Peyer's patch (tissue), 4 donors: Measurements from ENCODE around the gene TK2. TPM values are rescaled to one million over a fixed set of nuclear protein-coding genes. Genes with fewer than 3 reads are reported as not detected.
"Not testable (repeated sequence)": the region's sequence is repeated elsewhere in the genome, so short reads cannot be mapped to it uniquely, and the experiment has no call there.

Experiments
- DNase-seq, 3 donors: peaks; one replicate each; pipeline ENCODE4 v3.0.0-alpha.2; 2017 to 2019
- H3K27ac ChIP-seq, 4 donors: fragments of 200-600 bp; sonication (generic); one replicate each; pipeline ENCODE4 v1.5.1; 2016 to 2019
- H3K27me3 ChIP-seq, 2 donors: fragments of 200-600 bp; sonication (generic); one replicate each; pipeline ENCODE4 v1.5.1; 2019
- H3K36me3 ChIP-seq, 3 donors: fragments of 200-600 bp; sonication (generic); one replicate each; pipeline ENCODE4 v1.5.1; 2016 to 2019
- H3K4me1 ChIP-seq, 4 donors: fragments of 200-600 bp; sonication (generic); one replicate each; pipeline ENCODE4 v1.5.1; 2016 to 2019
- H3K4me3 ChIP-seq, 4 donors: fragments of 200-600 bp; sonication (generic); 1 replicate in 3 of 4; 2 replicates in 1 of 4; pipeline ENCODE4 v1.5.1; 2016 to 2019; ENCODE audit warnings: mild to moderate bottlenecking in 1 of 4
- H3K9me3 ChIP-seq, 4 donors: fragments of 200-600 bp; sonication (generic); one replicate each; pipeline ENCODE4 v1.5.1; 2016 to 2019; ENCODE audit warnings: mild to moderate bottlenecking in 1 of 4
- CTCF ChIP-seq, 6 experiments: fragments of 450-650 bp in 4 of 6; fragments of 200-600 bp in 2 of 6; sonication (generic) in 1 of 6; IDR thresholded peaks; one replicate each; pipeline ENCODE4 v1.5.1; 2017 to 2019; ENCODE audit warnings: antibody characterized with exemption in 6 of 6, mild to moderate bottlenecking in 3 of 6, moderate library complexity in 1 of 6
- POLR2A ChIP-seq, 2 donors: fragments of 450-650 bp; IDR thresholded peaks; one replicate each; pipeline ENCODE4 v1.5.1; 2017; ENCODE audit warnings: antibody characterized with exemption in 2 of 2, mild to moderate bottlenecking in 2 of 2, moderate library complexity in 2 of 2
- total RNA-seq, 4 donors: library from RNA; depleted of rRNA; stranded (reverse); fragments of >200 nt; gene quantifications; one replicate each; pipeline ENCODE4 v1.1.0, GENCODE V29; 2016

The TK2 gene
- total RNA-seq, 4 donors from 2014 or later = 22.8 to 33.1 (median 27.1) TPM

DNA sequence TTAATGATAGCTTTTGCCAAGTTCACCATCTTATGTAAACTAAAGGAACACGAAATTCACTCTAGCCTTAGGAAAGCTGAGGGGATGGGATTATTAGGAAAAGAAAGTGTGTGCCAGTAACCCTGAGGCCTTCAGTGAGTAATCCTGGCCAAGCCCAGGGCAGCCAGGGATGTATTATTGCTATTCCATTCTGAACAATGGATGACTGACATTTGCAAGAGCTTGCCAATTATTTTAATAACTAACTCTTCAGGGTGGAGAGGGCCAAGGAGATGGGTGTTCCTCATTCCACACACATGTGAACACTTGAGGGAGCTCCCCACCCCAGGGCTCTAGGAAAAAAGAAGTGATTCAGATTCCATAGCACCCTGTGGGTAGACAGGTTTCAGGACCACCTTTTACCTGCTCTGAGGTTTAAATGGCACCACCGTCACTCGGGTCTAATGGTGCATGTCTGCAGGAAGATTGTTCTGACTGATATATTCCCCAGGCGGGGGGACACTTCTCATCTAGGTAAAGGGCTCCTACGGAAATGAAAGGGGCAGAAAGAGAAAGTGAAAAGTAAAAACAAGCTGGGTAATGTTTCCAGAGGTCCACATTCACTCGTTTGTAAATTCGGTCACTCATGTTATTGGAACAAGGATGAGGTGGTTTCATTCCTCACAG lies 41.5 kb downstream of the TK2 start:
- Histone ChIP-seq H3K27ac (peak overlapping the region in 1 of 4 donors; percentile 44), H3K36me3 (peaks cover 0 to 14% (median 0%) of the 10 kb centered on the region in 3 donors), H3K27me3 (no peaks in the 10 kb centered on the region), H3K9me3 (no peaks in the 10 kb centered on the region), H3K4me3 (no peak overlapping the region), H3K4me1 (peaks cover 0 to 8% (median 3%) of the 10 kb centered on the region in 4 donors)
- peak; percentile 15 to 49 (median 20) for DNase-seq
- TF ChIP-seq CTCF (IDR thresholded peaks at IDR 0.05) (no peak), POLR2A (IDR thresholded peaks at IDR 0.05) (no peak)

DNA sequence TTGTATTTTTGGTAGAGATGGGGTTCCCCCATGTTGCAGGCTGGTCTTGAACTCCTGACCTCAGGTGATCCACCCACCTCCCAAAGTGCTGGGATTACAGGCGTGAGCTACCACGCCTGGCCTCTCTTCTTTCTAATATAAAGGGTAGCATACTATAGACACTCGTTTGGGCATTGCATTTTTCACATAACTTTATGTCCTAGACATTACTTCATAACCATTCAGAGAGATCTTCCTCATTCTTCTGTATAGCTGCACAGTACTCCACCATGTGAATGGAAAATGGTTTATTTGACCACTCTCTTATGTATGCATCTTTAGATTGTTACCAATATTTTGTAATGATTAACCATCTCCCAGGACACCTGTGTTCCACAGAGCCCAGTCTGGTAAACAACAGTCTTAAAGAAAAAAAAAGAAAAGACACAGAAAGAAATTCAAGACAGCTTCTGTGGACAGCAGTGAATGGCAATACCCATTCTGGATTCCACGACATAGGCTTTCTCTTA lies 42.1 kb downstream of the TK2 start:
- Histone ChIP-seq H3K4me1 (peaks cover 0 to 8% (median 3%) of the 10 kb centered on the region in 4 donors), H3K27ac (peak overlapping the region in 1 of 4 donors; percentile 44)
- TF ChIP-seq POLR2A (IDR thresholded peaks at IDR 0.05) (no peak), CTCF (IDR thresholded peaks at IDR 0.05) (no peak)

GRCh38 chr16:66503612-66504011 lies 46.3 kb downstream of the TK2 start:
- TF ChIP-seq CTCF (IDR thresholded peaks at IDR 0.05) (no peak), POLR2A (IDR thresholded peaks at IDR 0.05) (no peak)
- no peaks in the 10 kb centered on the region for H3K9me3 ChIP-seq
- no peak overlapping the region for H3K27ac ChIP-seq
- H3K27me3 ChIP-seq = no peaks in the 10 kb centered on the region
- H3K36me3 ChIP-seq = no peaks in the 10 kb centered on the region
- peaks cover 0 to 4% (median 0%) of the 10 kb centered on the region in 4 donors for H3K4me1 ChIP-seq
- no peak for DNase-seq
- no peak overlapping the region for H3K4me3 ChIP-seq

More for the DNA sequence above, 42.1 kb downstream of the TK2 start:
- peak in 1 of 3 donors; percentile 26 for DNase-seq
- Histone ChIP-seq H3K27me3 (no peaks in the 10 kb centered on the region), H3K4me3 (no peak overlapping the region), H3K36me3 (peaks cover 0 to 14% (median 0%) of the 10 kb centered on the region in 3 donors), H3K9me3 (no peaks in the 10 kb centered on the region)

DNA sequence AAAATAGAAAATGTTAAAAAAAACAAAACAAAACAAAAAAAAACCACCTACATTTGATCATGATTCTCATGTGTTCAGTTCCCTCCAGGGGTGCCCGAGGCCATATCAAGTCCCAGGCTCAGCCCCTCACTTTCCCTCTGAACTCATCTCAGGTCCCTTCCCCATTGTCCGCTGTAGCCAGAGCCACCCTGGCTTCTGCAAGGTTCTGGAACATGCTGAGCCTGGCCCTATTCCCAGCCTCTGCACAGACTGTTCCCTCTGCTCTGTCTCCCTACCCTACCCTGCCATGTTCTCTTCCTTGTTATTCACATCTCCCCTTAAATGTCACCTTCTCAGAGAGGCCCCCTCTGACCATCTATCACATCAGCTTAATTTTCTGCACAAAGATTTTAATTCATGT lies 46.9 kb downstream of the TK2 start:
- Histone ChIP-seq H3K4me3 (no peak overlapping the region), H3K4me1 (no peaks in the 10 kb centered on the region), H3K27ac (no peak overlapping the region), H3K9me3 (no peaks in the 10 kb centered on the region), H3K27me3 (no peaks in the 10 kb centered on the region), H3K36me3 (no peaks in the 10 kb centered on the region)
- DNase-seq = peak in 2 of 3 donors; percentile 12 to 45
- no peak for TF ChIP-seq POLR2A (IDR thresholded peaks at IDR 0.05)
- TF ChIP-seq CTCF (IDR thresholded peaks at IDR 0.05) = no peak

DNA sequence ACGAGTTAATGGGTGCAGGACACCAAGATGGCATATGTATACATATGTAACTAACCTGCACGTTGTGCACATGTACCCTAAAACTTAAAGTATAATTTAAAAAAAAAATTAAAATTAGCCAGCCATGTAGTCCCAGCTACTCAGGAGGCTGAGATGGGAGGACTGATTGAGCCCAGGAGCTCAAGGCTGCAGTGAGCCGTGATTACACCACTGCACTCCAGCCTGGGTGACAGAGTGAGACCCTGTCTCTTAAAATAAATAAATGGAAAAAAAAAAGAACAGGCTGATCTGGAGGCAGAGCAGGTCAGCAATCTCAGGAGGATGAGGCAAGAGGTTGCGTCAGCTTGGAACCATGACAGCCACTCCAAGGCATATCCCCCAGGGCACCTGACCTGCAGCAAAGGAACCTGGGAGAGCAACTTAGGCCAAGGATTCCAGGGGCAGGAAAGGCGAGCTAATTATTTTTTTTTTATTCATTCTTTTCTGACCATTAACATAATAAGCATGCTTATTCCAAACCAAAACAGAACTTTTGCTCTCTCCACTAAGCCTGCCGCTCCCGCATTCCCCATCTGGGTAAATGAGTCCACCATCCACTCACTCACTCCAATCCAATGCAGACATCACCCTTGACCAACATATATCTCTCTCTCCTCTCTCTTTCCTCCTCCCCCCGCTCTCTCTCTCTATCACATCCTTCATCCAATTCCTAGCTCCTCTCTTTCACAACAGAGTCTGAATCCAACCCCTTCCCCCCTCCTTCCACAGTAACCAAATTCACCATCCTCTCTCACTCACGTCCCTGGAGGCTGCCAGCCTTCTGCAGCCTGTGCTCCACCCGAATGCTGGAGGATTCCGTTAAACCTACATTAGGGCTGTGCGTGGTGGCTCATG lies 47.7 kb downstream of the TK2 start:
- Histone ChIP-seq H3K27ac (no peak overlapping the region), H3K27me3 (no peaks in the 10 kb centered on the region), H3K9me3 (no peaks in the 10 kb centered on the region), H3K4me3 (no peak overlapping the region), H3K36me3 (no peaks in the 10 kb centered on the region), H3K4me1 (no peaks in the 10 kb centered on the region)
- peak in 2 of 3 donors; percentile 16 to 70 for DNase-seq
- TF ChIP-seq CTCF (IDR thresholded peaks at IDR 0.05) (no peak), POLR2A (IDR thresholded peaks at IDR 0.05) (no peak)

DNA sequence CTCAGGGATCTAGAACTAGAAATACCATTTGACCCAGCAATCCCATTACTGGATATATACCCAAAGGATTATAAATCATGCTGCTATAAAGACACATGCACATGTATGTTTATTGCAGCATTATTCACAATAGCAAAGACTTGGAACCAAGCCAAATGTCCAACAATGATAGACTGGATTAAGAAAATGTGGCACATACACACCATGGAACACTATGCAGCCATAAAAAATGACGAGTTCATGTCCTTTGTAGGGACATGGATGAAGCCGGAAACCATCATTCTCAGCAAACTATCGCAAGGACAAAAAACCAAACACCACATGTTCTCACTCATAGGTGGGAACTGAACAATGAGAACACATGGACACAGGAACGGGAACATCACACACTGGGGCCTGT lies 48.4 kb downstream of the TK2 start:
- H3K27me3 ChIP-seq = not testable (repeated sequence)

DNA sequence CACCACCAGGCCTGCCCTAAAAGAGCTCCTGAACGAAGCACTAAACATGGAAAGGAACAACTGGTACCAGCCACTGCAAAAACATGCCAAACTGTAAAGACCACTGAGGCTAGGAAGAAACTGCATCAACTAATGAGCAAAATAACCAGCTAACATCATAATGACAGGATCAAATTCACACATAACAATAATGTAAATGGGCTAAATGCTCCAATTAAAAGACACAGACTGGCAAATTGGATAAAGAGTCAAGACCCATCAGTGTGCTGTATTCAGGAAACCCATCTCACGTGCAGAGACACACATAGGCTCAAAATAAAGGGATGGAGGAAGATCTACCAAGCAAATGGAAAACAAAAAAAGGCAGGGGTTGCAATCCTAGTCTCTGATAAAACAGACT lies 52.0 kb downstream of the TK2 start:
- not testable (repeated sequence) for H3K9me3 ChIP-seq, H3K4me3 ChIP-seq

More for the DNA sequence above, 48.4 kb downstream of the TK2 start:
- not testable (repeated sequence) for DNase-seq, H3K9me3 ChIP-seq, H3K4me3 ChIP-seq, H3K36me3 ChIP-seq, H3K27ac ChIP-seq, H3K4me1 ChIP-seq

GRCh38 chr16:66496226-66496625 lies 53.7 kb downstream of the TK2 start:
- H3K4me3 ChIP-seq, H3K9me3 ChIP-seq: not testable (repeated sequence)
- DNase-seq = peak in 1 of 3 donors; percentile 18

More for the DNA sequence above, 52.0 kb downstream of the TK2 start:
- H3K36me3 ChIP-seq, H3K4me1 ChIP-seq, H3K27ac ChIP-seq, DNase-seq, H3K27me3 ChIP-seq: not testable (repeated sequence)

More at GRCh38 chr16:66496226-66496625, 53.7 kb downstream of the TK2 start:
- H3K27ac ChIP-seq, H3K36me3 ChIP-seq, H3K4me1 ChIP-seq, H3K27me3 ChIP-seq: not testable (repeated sequence)
